Epithelial cell of esophagus (primary cell): ENCODE measurements around the gene ARMC7.

Experiments
- DNase-seq: peaks from one replicate; pipeline ENCODE4 v3.0.0; 2010; ENCODE audit warnings: low read depth
- H3K4me3 ChIP-seq: 2 replicates; pipeline ENCODE4 v1.5.1; 2011; ENCODE audit warnings: mild to moderate bottlenecking, low read length, control low read depth
- TF ChIP-seq, protein P1 (sequence below): IDR thresholded peaks from 2 replicates; pipeline ENCODE4 v1.5.1; 2011; ENCODE audit warnings: low read depth, mild to moderate bottlenecking, low read length, control low read depth, inconsistent platforms; ENCODE audit not compliant: insufficient read depth; ENCODE audit errors: missing control alignments

Gene ARMC7

DNA sequence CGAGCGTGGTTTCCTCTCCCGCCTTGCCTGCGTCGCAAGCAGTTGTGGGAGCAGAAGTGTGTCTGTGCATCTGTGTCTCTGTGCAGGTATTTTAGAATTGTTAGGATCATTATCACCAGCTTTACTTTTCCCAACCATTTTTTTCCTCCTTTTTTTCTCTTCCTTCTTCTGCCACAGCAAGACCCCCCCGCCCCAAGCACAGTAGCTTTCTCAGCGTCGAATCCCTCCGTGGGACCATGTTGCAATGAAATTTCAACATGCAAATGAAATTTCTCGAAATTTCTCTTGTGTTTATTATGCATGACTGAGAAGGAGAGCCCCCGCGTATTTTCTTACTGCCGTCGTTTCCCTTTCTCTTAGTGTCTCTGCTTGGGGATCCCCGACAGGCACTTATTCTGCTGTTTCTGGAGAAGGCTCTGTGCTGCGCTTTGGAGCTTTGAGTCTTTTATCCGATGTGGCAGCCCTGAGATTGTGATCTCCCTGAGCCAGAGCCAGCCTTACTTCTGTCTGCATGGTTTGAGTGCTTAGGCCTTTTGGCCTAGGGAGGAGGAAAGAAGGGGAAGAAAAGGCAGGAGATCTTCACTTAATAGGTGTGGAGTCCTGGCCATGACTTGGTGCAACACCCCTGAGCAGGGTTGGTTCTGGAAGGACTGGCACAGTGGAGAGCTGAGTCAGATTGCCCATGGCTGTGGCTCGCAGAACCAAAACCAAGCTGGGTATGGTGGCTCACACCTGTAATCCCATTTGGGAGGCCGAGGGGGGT is 5.0 kb downstream of the ARMC7 start:
- H3K4me3 ChIP-seq = peak overlapping the region; percentile 39
- peak; percentile 40 for DNase-seq
- TF ChIP-seq, protein P1, sequence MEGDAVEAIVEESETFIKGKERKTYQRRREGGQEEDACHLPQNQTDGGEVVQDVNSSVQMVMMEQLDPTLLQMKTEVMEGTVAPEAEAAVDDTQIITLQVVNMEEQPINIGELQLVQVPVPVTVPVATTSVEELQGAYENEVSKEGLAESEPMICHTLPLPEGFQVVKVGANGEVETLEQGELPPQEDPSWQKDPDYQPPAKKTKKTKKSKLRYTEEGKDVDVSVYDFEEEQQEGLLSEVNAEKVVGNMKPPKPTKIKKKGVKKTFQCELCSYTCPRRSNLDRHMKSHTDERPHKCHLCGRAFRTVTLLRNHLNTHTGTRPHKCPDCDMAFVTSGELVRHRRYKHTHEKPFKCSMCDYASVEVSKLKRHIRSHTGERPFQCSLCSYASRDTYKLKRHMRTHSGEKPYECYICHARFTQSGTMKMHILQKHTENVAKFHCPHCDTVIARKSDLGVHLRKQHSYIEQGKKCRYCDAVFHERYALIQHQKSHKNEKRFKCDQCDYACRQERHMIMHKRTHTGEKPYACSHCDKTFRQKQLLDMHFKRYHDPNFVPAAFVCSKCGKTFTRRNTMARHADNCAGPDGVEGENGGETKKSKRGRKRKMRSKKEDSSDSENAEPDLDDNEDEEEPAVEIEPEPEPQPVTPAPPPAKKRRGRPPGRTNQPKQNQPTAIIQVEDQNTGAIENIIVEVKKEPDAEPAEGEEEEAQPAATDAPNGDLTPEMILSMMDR = no peak

DNA sequence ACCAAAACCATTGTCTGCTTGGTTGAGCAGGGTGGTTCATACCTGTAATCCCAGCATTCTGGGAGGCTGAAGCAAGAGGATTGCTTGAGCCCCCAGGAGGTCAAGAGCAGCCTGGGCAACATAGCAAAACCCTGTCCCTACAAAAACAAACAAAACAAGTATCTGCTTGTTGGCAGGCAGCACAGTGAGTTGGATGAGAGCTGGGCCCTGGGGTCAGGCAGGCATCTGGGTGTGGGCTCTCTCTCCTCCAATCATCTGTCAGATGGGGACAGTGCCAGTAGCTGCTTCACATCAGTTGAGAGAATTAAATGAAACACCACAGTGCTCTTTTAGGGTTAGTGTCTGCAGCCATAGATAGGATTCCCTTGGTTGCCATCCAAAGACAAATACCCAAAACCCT is 5.8 kb downstream of the ARMC7 start:
- TF ChIP-seq, protein P1 = no peak
- no peak for DNase-seq
- no peak overlapping the region for H3K4me3 ChIP-seq

DNA sequence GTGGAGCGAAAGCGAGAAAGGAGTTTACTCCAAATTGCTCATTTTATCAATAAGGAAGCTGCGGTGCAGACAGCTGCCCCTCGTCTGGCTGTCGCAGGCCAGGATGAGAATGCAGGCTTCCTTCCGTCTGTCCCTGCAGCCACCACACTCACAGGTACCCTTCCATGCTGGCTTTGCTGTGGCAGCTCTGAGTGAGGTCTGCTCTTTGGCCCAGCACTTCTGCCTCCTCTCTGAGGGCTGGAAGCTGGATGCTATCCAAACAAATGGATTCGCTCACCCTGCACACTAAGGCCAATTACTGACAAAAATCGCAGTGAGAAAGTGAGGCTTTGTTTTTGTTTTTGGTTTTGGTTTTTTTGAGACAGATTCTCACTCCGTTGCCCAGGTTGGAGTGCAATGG is 7.0 kb downstream of the ARMC7 start:
- TF ChIP-seq, protein P1 = no peak
- H3K4me3 ChIP-seq = no peak overlapping the region
- DNase-seq = no peak

GRCh38 chr17:75118307-75118706 is 8.5 kb downstream of the ARMC7 start:
- no peak overlapping the region for H3K4me3 ChIP-seq
- TF ChIP-seq, protein P1 = no peak
- no peak for DNase-seq

GRCh38 chr17:75124041-75124818 is 14.5 kb downstream of the ARMC7 start:
- no peak overlapping the region for H3K4me3 ChIP-seq
- peak; percentile 99 for DNase-seq
- TF ChIP-seq, protein P1 = no peak

DNA sequence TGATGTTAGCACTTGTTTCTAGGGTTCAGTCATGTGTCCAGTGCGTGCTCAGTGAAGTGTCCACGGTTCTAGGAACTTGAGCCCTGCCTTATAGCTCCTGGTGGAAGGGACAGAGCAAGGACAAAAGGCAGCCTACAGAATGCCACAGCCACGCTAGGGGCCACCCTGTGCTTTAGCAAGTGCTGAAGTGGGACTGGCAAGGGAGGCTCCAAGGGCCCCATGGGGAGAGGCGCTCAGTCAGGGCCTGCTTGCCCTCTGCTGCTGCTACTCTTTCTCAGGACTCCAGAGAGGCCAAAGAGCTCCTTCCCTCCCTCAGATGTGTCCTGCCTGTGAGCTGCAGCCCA is 15.0 kb downstream of the ARMC7 start:
- no peak overlapping the region for H3K4me3 ChIP-seq
- no peak for DNase-seq
- TF ChIP-seq, protein P1 = no peak

DNA sequence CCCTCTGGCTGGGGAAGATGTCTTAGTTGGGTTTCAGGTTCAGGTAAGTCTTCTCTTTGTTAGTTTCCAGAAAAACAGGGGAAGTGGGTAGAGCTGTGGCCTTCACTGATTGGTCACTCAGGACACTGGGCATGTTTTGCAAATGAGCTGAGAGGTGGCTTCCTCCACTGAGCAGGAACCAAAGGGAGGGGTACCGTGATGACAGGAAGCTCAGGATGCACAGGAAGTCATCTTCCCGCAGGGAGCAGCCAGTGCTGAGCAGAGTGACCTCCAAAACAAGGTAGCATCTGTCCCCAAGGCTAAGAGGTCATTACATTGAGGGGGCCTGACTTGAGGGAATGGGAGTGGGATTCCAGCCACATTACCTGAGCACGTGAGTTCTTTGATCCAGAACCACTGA is 16.2 kb downstream of the ARMC7 start:
- TF ChIP-seq, protein P1 = no peak
- no peak overlapping the region for H3K4me3 ChIP-seq
- no peak for DNase-seq
